Head of caudate nucleus (tissue), 42 donors: Measurements from ENCODE around the gene OR9Q1.
"Not testable (repeated sequence)": the region's sequence is repeated elsewhere in the genome, so short reads cannot be mapped to it uniquely, and the experiment has no call there.

Source experiments
- DNase-seq, 42 donors: peaks; one replicate each; pipeline versions ENCODE4 v3.0.0 to v3.0.0-alpha.2; 2020 to 2021; ENCODE audit warnings: mixed read lengths in 7 of 42
- intact Hi-C: fragments of 100-400 bp; cut with DNase I; formaldehyde crosslinking; loops from one replicate; pipeline ENCODE4 v1.15.0; 2022

The OR9Q1 gene

DNA sequence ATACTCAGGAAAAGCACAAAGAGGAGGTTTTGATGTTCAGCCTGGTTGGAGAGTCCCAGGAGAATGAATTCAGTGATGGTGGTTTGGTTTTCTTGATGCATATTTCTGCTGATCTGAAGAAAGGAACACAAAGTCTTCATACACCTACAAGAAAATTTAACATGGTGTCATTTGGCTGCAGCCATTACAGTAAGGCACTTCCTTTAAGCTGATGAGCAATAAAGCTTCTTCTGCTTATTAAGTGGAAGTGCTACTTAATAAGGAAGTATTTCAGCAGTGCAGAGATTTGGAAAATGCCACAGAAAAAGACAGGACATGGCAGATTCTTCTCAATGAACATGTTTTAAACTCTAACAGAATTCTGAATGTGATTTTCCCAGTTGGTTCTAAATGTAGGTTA lies 180.4 kb downstream of the OR9Q1 start, which contains the start of gene OR1S2:
Gene OR1S2, minus strand, starts transcription at position 101 of the 400 bp plus-strand sequence. Its CDS starts 0 bp downstream, at position 101.
- intact Hi-C loops = no loop called here
- no peak for DNase-seq

DNA sequence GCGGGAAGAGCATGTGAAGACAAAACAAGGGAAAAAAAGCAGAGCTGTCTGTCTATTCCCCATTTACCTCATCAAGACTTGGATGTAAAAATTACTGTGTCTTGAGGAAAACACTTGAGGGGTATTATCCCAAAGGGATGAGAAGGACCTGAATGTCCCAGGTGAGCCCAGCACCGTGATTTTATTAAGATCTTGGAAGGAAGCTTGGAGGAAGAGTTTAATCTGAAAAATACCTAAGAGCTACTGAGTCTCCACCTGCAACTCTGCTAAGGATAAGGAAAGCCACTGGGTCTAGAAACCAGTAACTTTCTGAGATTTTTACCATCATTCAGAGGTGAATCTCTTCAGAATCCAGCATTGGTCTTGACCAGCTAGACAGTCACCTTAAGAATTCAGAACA lies 188.7 kb downstream of the OR9Q1 start, which contains the start of gene OR1S1:
Gene OR1S1, plus strand, starts transcription at position 301 of the 400 bp plus-strand sequence.
- DNase-seq, intact Hi-C loops: not testable (repeated sequence)

DNA sequence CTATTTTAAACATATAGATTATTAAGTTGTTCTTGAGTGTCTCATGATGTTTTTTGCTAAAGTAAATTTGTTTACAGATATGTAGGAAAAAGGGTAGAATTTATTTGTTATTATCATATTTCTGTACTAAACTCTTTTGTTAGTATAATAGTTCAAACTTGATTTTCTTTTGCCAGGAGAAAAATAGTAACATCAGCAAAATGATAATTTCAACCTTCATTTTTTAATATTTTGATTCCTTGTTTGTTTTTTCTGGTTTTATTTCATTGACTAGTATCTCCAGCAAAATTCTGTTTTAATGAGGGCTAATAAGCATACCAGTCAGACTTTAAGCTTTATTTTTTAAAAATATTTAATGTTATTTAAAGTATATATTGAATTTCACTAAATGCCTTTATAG lies 192.8 kb downstream of the OR9Q1 start:
- DNase-seq = no peak
- intact Hi-C loops = no loop called here

DNA sequence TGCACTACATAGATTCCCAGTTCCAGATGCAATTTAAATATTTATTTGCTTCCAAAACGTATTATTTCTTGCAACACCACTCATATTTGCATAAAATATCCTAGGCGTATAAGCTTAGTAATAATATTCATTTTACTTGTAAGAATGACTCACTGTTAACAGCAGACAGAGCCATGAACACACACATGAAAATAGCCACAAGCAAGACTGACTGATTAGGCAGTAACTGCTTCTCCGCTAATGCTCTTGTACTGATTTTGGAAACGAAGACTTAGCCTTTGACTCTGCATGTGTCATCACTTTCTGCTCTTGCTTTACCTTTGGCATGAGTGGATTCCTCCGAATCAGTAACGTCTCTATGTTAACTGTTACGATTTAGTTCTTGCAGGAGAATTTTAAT lies 199.0 kb downstream of the OR9Q1 start:
- intact Hi-C loops = no loop called here
- DNase-seq = no peak

DNA sequence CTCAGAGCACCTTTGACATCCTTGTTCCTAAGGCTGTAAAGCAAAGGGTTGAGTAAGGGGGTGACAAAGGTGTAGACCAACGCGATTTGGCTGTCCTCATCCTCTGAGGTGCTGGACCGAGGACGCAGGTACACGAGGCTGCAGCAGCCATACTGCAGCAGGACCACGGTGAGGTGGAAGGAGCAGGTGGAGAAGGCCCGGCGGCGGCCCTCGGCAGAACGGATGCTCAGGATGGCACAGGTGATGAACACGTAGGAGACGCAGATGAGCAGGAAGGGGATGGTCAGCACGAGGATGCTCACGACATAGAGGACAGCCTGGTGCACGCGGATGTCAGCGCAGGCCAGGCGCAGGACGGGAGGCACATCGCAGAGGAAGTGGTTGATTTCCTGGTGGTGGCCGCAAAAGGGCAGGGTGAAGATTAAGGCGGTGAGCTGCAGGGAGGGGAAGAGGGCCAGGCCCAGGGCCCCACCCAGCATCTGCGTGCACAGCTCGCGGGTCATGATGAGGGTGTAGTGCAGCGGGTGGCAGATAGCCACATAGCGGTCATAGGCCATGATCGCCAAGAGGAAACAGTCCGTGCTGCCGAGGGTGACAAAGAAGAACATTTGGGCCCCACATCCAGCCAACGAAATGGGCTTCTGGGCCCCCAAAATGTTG lies 204.4 kb downstream of the OR9Q1 start:
- intact Hi-C loops = no loop called here
- DNase-seq = no peak
